NCI-H2196 treated with DMSO at 0.1 percent for 48 hours (cell line): Measurements from ENCODE around the gene DPYSL3.
"Not testable (repeated sequence)": the region's sequence is repeated elsewhere in the genome, so short reads cannot be mapped to it uniquely, and the experiment has no call there.

ENCODE experiments used
- DNase-seq: peaks from one replicate; lab custom pipeline; 2025; ENCODE audit not compliant: unreplicated experiment; lab: John Stamatoyannopoulos, UW

DPYSL3 gene

GRCh38 chr5:147509710-147510651 lies at the start of gene DPYSL3:
DPYSL3 (minus strand) TSS chr5:147510068; CDS start chr5:147509858, 210 bp downstream.
- peak; percentile 68 for DNase-seq

- DNase-seq = peak; percentile 46
Observed at GRCh38 chr5:147558826-147559225, 49.0 kb upstream of the DPYSL3 start.

- DNase-seq = no peak
Observed at GRCh38 chr5:147557876-147558745, 48.2 kb upstream of the DPYSL3 start.

GRCh38 chr5:147555176-147555575 lies 45.3 kb upstream of the DPYSL3 start:
- no peak for DNase-seq

- DNase-seq = no peak
Observed at GRCh38 chr5:147554261-147554817, 44.5 kb upstream of the DPYSL3 start.

- DNase-seq = not testable (repeated sequence)
Observed at GRCh38 chr5:147553817-147554216, 43.9 kb upstream of the DPYSL3 start.

- no peak for DNase-seq
Observed at GRCh38 chr5:147552897-147553296, 43.0 kb upstream of the DPYSL3 start.

- no peak for DNase-seq
Observed at GRCh38 chr5:147551677-147552076, 41.8 kb upstream of the DPYSL3 start.

- no peak for DNase-seq
Observed at GRCh38 chr5:147547730-147548129, 37.9 kb upstream of the DPYSL3 start.

GRCh38 chr5:147544556-147544955 lies 34.7 kb upstream of the DPYSL3 start:
- DNase-seq = no peak

- no peak for DNase-seq
Observed at GRCh38 chr5:147539053-147539452, 29.2 kb upstream of the DPYSL3 start.

GRCh38 chr5:147538236-147538635 lies 28.4 kb upstream of the DPYSL3 start:
- DNase-seq = no peak

- DNase-seq = no peak
Observed at GRCh38 chr5:147534172-147534951, 24.5 kb upstream of the DPYSL3 start.

- no peak for DNase-seq
Observed at GRCh38 chr5:147532156-147532555, 22.3 kb upstream of the DPYSL3 start.

GRCh38 chr5:147530530-147531389 lies 20.9 kb upstream of the DPYSL3 start:
- DNase-seq = no peak

- no peak for DNase-seq
Observed at GRCh38 chr5:147523069-147523468, 13.2 kb upstream of the DPYSL3 start.

GRCh38 chr5:147522435-147522834 lies 12.6 kb upstream of the DPYSL3 start:
- no peak for DNase-seq

- no peak for DNase-seq
Observed at GRCh38 chr5:147520450-147520849, 10.6 kb upstream of the DPYSL3 start.

GRCh38 chr5:147519380-147519779 lies 9.5 kb upstream of the DPYSL3 start:
- DNase-seq = no peak

GRCh38 chr5:147517383-147517782 lies 7.5 kb upstream of the DPYSL3 start:
- DNase-seq = no peak
